Stimulated activated naive CD4-positive, alpha-beta T cell (primary cell): Measurements from ENCODE around the gene UNC13C.

Experiments
- DNase-seq, 6 experiments: peaks; one replicate each; lab custom pipeline; 2025; lab: John Stamatoyannopoulos, UW

UNC13C gene

DNA sequence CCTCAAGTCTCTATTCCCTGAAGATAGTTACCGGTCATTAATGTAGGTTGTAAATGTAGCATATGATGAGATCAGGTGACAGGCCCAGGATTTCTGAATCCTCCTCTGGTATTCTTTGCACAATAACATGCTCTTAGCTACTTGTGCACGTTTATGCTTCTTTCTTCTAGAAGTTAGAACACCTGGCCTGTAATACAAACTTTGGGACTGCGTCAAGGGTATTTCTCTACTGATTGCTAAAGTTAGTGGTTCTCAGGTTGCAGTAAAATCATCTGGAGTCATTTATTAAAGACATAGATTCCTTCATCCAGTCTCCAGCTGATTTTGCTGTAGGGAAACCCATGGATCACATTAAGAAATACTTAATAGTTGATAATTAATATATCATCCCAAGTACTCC lies 48.0 kb downstream of the UNC13C start:
- no peak for DNase-seq

DNA sequence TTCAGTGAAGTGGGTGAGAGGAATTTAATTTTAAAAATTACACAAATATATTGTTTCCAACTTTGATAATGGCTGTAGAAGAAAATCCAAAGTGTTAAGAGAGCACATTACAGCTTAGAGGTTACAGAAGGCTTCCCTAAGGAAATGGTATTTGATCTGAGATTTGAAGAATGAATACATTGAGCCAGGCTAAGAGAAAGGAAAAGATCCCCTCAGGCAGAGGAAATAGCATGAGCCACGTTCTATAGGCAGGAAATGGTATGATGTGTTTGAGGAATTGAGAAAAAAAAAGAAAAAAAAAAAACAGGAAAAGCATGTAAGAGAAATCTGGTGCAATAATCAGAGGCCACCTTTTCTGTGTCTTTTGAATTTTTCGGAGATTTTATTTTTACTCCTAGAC lies 48.6 kb downstream of the UNC13C start:
- DNase-seq, result no peak

DNA sequence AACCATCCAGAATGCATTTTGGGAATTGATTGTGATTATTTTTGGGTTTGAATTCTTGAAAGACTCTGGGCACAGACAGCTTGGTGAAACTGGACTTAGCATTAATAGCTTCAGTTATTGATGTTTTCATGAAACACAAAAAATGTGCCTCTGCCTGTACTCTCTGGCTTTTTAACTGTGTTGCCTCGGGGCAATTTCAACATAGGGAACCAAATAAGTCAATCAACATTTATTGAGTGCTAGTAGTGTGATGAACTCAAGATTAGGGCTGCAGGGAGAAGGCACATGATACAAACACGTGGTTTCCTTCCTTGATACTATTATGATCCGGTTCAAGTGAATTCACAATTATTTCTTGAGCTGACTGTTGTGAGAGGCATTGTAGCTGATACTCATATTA lies 50.8 kb downstream of the UNC13C start:
- DNase-seq, result no peak

DNA sequence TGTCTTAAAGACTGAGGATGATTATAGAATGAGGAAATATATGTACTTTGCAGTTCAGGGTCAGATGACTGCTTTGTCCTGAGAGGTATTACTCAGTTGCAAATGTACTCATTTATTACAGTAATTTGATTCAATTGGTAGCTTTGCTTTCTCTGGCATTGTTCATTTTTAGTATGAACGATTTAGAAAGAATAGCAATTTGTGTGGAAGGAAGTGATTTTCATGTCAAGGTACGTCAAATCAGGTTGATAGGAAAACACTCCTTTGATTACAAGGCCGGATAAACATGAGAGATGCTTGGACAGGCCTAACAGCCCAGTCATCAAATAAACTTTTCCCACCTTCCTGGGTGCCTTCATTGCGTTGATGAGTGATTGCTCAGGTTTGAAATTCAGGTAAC lies 53.8 kb downstream of the UNC13C start:
- DNase-seq, result no peak

DNA sequence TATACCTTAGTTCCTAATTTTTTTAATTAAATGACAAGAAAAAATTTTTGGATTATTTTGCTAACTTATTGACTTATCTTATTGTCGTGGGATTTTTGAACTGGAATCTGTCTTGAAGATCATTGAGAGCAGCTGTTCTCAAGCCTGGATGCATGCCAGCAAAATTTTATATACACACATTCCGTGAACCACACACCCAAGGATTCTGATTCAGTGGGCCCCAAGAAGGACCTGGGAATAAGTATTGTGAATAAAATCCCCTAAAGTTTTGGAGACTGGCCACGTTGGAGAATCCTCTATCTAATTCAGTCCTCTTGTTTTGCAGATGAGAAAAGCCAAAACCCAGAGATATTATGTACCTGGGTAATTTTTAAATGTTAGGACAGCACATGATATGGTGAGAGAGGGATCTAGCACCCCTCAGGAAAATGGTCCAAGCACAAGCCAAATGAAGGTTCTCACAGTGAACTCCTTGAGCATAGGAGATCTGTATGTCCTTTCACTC lies 55.2 kb downstream of the UNC13C start:
- no peak for DNase-seq

DNA sequence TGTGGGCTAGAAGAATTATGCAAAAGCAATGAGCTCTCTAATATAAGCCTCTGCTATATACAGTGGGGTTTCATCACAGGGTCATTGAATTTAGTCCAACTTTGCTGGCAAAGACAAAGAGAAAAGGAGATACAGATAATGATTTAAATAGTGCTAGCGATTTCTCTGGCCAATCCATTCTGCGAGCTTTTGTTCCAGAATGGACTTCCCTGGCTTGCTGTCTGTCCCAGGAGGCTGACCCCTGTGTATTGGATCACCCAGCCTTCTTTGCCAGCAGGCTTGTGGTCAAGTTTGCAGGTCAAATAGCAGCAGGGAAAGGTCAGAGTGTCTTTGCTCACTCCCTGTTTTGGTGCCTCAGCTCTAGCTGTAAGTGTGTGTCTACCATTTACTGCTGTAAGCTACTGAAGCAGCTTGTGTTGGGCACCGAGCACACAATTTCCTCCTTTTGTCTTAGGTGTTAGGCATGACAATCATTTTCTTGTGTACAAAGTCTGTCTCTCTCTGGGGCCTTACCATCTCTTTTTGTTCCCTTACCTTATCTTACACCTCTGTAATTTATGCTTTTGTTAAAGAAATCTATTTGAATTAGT lies 55.7 kb downstream of the UNC13C start:
- no peak for DNase-seq

DNA sequence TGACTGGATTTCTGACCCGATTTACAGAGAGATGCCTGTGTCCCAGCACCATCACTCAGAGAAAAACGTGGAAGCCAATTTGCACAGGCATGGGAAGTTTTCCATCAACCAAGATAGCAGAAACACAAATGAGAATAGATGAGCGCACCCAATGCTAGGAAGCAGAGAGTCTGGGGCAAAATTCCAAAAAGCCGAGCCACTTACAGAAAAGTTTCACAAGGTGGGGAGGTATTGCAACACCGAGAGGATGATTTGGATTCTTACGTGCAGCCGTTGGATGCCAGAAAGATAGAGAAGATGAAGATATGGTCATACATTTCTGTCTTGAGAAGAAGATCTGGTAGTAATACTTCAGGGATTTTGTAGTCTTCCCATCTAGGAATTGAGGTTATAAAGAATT lies 57.4 kb downstream of the UNC13C start:
- no peak for DNase-seq

DNA sequence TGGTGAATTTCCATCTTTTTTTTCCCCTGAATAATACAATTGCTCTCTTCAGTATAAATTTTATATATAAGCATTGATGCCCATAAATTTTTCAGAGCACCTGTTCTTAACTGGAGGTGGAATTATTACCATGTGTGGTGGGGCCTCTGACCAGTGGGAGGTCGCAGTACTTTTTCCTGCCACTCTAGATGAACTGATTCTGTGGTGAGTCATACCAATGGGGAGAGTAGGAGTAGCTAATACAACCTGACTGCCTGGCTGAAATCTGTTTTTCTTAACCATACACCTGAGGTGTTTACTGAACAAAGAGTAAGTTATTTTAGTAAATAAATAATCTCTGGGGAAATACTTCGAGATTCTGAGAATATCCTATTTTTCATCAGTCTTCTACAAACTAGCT lies 67.2 kb downstream of the UNC13C start:
- no peak for DNase-seq

DNA sequence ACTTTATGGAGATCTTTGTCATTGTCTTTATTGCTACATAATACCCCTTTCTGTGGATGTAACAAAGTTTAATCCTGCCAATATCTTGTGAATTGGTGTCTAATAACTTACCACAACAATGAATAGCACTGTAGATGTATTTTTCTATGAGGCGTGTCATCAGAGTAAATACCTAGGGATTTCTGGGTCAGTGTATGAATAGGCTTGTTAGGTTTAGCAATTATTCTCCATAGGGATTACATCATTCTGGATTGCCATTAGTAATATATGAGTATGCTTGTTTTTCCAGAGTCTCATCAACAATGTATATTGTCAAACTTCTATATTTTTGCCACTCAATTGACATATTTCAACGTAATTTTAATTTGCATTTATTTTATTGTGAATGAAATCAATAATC lies 67.9 kb downstream of the UNC13C start:
- DNase-seq, result no peak

DNA sequence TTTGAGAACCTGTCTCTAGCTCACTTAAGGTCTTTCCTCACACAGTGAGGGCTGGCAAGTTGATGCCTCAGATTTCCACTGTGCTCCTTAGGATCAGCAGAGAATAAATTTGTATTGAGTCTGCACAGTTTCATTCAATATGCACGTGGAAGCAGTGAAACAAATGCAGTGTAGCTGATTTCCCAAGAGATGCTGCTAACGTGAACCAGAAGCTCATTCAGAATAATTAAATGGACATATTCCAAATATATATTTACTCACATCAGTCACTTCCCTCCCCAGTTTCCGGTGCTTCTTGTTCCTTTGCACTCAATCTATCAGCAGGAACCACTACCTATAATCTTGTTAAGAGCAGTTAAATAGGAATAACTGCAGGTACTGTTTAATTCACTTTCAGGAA lies 86.1 kb downstream of the UNC13C start:
- DNase-seq, result no peak

DNA sequence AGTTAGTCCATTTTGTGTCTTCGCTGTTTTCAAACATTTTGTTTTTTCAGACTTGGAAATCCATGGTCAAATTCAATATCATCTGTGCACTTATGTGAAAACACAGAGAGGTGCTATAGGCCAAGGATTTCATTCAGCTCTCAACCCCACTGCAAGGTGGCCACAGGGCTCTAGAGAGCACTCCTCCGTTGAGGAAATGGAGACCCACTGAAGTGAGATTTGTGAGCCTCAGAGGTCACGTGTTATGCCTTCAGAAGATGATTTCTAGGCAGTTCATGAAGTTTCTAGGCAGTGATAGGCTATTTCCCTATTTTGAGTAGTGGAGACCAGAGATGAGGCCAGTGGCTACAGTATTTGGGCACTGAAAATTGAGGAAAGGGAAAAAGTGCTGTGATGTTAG lies 88.2 kb downstream of the UNC13C start:
- no peak for DNase-seq

DNA sequence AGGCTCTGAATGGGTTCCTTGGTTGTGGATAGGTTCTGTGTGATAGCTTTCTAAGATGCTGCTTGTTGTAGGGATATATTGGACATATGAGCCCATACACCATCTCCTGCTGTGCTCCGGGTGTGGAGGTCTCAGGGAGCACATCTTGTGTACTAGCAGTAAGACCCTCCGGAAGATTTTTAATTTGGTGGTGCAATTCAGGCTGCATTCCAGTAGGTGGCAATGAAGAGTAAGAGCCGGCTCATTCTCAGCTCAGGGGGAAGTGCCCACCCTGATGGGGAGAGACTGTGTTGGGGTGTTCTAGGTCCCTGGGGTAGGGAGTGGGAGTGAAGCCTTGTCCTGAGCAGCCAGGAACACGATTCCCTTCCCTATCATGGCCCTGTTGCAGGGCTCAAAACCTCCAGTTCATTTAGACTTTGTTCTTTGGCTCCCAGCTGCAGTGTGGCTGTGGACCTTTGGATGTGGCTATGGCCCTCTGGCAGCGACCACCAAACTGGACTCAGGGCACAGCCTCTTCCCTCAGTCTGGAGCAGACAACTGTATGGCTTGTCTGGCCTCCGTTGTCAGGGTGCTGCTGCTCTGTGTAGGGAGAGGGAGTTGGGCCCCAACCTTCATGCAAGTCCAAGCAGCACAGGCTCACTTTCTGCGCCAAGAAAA lies 104.7 kb downstream of the UNC13C start:
- peak in 1 of 6 experiments; percentile 1 for DNase-seq

DNA sequence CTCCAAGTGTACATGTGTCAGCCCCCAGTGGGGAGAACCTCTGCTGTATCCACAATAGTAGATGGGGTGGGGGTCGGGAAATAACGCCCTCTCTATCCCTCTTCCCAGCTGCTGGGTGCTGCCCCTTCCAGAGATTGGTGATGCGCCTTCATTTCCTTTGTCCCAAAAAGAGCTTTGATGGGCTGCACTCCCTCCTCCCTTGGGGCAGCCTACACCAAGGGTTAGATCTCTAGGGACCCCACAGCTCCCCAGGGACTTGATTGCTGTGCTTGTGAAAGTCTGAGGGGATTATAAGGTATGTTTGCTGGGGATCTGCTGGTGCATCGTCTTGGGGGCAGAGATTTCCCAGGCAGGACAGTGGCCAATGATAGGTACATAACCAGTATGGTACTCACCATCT lies 105.3 kb downstream of the UNC13C start:
- no peak for DNase-seq

DNA sequence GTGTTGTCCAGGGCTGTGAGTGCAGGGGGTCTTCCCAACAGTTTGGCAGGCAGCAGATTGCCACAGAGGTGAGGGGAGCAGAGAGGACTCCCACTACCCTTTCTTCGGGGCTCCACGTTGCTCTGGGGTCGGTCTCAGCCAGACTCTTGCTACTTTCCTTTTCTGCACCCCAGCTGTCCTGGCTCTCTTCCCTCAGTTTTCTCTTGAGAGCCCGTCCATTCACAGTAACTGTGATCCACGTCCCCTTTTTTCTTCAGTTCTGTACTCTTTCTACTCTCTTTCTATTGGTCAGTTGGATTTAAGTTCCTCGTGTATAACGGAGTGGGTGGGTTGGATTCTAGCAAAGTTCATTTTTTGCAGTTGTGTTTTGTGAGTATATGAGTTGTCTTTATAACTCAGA lies 105.8 kb downstream of the UNC13C start:
- DNase-seq, result no peak

DNA sequence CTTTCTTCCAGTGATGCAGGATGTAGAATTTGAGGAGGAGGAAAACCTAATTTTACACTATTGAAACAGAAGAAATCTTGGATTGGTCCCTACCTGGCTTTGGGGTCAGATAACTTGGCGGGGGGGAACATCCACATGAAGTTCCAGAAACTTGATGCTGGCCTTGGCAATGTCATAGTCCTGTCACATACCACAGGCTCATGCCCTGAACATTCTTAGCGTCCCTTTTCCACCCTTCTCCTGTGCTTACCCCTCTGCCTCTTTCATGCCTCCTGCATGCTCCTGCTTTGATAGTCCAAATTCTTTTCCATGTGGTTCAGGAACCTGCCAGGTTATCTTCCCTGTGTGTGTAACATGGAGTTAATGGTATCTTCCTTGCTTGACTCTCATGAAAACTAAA lies 110.6 kb downstream of the UNC13C start:
- no peak for DNase-seq

DNA sequence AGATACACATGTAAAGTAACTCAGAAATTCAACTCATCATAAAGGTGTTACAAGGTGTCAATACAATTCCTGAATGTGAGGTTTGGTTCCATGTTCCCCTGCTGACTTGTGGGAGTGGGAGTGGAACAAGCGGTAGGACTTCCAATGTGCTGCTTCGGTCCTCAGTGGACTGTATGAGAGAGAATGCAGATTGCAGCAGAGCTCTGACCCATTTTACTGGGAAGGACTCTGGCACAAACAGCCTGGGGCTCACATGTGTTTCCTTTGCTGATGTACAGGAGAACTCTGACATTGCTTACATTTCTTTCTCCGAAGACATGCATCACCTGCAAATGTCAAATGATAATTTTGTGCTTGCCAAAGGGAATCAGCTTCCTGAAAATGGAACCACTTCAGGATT lies 111.5 kb downstream of the UNC13C start:
- no peak for DNase-seq

DNA sequence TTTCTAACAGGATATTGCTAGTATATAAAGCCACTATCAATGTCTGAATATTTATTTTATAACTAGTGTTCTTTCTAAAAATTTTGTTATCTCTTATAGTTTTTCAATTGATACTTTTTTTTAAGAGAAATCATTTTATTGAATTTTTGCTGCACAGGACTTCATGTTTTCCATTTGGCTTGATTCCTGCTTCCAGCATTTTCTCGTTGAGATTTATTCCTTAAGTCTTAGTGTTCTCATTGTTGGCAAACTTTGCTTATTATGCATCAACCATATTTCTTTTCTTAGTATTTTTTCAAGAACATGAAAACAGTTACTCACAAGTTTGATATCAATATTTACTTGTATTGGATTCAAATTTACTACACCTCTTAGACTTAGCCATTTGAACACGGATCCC lies 113.4 kb downstream of the UNC13C start:
- no peak for DNase-seq

DNA sequence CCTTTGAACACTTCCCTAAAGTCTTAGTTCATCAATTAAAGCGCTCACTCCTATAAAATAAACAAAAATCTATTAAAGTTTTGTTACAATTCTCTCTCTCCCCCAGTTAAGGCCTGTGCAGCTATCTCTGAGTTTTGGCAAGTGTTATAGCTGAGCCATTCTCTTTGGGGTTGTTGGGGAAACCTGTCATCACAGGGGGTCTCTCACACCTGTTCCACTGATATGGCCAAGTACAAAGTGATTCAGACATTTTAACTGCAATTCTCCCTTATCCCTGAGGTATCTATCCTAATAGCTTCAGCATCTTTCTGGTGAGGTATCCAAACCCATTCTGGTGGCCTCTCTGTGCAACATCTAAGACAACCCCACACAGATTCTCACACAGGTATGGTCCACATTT lies 116.4 kb downstream of the UNC13C start:
- DNase-seq, result no peak

DNA sequence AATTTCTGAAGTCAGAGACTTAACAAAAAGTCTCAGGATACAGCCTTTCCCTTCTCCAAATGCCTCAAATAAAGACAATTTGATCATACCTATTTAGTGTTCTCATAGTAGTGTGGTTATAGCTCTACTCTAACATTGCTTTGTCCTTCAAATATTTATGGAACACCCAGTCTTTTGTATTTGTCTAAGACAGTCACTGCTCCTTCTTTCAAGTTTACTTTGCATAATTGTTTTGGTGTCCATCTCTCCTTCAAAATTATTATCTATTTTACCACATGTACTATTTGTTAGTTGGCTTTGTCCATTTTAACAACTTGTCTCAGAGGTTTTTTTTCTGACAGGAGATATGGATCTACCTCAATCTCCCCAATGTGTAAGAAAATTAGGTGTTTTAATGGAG lies 118.8 kb downstream of the UNC13C start:
- DNase-seq, result no peak

DNA sequence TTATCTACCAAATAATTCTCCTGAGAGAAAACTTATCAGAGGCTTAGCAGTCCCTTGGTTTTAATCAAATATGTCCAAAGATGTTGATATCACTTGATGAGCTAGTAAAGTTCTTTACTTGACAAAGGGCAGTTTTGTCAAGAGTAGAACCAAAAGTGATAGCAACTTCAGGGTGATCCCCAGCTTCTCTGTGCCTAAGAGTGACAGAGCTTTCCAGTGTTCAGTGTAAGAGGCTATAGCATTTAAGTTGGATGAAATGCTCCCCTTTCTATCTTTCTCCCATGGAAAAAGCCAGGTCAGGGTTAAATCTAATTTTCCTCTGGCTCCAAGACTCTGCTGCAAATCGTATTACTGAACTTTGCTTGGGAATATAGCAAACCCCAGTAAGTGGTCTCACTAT lies 120.8 kb downstream of the UNC13C start:
- DNase-seq, result no peak

DNA sequence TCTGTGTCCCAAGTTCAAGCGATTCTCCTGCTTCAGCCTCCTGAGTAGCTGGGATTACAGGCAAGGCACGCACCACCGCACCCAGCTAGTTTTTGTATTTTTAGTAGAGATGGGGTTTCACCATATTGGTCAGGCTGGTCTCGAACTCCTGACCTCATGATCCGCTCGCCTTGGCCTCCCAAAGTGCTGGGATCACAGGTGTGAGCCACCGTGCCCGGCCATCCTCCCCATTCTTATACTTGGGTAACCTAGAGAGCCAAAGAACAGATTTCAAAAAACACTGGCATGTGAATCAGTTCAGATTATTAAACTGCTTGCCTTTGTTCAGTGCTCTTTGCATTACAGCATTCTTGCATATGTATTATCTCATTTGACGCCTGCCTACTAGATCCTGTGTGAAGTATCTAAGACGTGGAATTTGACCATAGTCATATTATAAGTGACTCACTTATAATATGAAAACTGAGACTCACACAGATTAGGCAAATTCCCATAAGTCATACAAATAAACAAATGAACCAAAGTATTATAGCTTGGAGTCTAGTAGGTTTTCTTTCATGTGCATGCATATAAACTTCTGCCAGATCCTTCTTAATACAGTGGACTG lies 123.5 kb downstream of the UNC13C start:
- no peak for DNase-seq

DNA sequence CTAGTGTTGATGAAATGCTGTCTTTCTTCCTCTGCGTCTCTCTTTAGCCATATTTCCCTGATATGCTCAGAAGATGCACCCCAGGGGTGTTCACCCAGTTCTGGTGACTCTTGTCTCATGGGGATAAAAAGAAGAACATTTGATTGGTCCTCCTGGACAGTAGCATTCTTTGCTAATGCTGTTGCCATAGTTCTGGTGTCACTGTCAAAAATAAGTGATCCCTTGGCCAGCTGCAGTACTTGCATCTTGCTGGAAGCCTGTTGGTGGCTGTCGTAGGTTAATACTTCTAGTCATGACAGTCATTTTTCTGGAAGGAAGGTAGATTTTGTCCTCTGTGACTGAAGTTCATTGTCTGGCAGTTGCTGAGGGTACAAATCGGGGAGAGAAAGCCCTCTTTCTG lies 124.5 kb downstream of the UNC13C start:
- no peak for DNase-seq

DNA sequence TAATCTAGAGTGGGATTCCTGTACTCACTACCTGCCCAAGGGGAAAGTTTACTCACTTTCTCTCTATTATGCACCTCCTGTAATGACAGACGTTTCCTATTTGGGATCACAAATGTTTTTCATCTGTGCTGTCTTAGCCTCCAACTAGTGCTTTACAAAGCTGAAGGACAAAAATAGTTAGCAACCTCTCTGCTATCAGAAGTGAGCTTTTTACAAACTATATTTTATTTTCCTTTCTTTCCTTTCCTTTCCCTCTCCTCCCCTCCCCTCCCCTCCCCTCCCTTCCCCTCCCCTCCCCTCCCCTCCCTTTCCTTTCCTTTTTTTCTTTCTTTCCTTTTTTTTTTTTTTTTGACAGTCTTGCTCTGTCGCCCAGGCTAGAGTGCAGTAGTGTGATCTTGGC lies 130.8 kb downstream of the UNC13C start:
- no peak for DNase-seq

DNA sequence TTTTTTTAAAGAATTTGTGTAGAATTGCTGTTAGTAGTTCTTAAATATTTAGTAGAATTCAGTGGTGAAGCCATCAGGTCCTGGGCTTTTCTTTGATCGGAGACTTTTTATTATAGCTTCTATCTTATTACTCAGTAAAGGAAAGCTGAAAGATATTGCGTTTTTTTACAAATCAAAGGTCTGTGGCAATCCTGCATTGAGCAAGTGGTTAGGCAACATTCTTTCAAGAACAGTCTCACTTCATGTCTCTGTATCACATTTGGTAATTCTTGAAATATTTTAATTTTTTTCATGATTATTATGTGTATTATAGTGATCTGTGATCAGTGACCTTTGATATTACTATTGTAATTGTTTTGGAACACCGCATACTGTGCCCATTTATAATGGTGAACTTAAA lies 140.8 kb downstream of the UNC13C start:
- DNase-seq, result no peak
